Non-pigmented ciliary epithelial cell (primary cell): ENCODE data around the gene IKZF2.
A peak's percentile ranks its signal among the peaks of the same experiment; 100 is the strongest.

Experiments
- DNase-seq: peaks from one replicate; pipeline ENCODE4 v3.0.0-alpha.2; 2010; ENCODE audit warnings: low read depth

Gene IKZF2

DNA sequence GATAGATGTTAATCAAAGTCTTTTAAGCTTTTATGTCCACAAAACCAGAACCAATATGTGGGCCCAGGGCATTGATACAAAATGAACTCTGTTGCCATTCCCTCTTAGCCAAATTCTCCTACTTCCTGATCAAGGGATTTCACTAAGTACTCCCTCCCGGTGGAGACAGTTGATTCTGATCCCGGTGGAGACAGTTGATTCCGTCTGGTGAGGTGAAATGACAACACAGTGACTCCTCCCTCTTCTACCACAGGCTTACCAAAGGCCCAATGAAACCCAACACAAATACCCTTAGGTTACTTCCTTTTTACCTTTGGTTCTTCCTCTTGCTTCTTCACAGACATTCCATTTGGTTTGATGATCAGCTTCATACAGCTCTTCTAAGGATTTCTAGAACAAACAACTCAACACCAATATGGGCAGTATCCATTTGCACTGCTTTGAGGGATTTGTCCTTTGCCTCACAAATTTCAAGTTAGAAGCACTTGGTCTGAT is 153.8 kb downstream of the IKZF2 start:
- no peak for DNase-seq

- DNase-seq = no peak
These were observed 155.5 kb downstream of the IKZF2 start for GRCh38 chr2:212995920-212996319.

- DNase-seq = no peak
These were observed 156.4 kb downstream of the IKZF2 start for GRCh38 chr2:212994976-212995375.

DNA sequence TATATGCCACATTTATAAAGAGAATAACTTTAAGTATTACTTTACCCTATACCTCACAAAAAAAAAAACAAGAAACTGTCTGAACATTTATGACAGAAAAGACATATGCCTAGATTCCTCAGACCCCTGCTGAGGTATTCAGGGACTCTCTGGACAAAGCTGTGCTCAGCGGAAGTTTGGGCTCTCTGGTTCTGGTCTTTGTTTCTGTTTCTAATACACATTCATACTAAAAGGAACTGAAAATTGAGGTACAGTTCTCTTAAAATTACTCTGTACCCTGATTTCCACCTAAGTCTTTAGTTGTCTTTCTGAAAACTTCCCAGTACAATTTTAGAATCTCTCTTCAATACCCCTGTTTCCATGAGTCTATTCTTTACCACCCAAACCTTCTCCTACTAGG is 160.3 kb downstream of the IKZF2 start:
- no peak for DNase-seq

DNA sequence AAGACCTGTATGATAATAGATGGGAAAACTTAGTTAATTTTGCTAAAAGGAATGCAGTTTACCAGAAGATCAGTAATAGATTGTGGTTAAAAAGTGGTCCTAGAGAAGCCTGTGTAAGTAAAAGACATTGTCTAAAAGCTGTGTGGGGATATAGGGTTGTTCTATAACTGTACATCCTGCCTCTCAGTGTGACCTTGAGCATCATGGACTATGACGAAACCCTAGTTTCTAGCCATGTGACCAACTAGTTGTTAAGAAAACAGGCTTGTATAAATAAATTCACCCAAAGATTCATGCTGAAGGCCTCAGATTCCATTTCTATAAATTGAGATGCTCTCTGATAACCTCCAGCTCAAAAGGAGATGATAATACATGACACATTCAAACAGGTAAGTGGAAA is 160.7 kb downstream of the IKZF2 start:
- DNase-seq = no peak

- DNase-seq = no peak
These were observed 163.9 kb downstream of the IKZF2 start for GRCh38 chr2:212987492-212987891.

GRCh38 chr2:212984129-212984528 is 167.3 kb downstream of the IKZF2 start:
- no peak for DNase-seq

GRCh38 chr2:212979799-212980198 is 171.6 kb downstream of the IKZF2 start:
- no peak for DNase-seq

- no peak for DNase-seq
These were observed 172.3 kb downstream of the IKZF2 start for GRCh38 chr2:212979046-212979612.

DNA sequence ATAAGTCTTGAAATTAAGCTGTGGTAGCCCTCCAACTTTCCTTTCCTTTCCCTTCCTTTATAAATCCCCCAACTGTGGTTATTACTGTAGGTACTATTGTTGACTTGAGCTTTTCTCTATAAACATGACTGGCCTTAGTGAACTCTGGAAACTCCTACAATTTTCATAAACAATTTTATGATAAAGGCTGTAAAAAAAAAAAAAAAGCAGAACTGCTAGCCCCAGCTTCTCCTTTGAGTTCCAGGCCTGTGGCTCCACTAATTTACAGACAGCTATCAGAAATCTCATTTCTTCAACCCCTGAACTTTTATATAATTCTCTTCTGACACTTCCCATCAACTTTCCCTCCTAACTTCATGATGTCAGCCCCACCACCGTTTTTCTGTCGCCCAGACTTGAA is 174.3 kb downstream of the IKZF2 start:
- DNase-seq = no peak

DNA sequence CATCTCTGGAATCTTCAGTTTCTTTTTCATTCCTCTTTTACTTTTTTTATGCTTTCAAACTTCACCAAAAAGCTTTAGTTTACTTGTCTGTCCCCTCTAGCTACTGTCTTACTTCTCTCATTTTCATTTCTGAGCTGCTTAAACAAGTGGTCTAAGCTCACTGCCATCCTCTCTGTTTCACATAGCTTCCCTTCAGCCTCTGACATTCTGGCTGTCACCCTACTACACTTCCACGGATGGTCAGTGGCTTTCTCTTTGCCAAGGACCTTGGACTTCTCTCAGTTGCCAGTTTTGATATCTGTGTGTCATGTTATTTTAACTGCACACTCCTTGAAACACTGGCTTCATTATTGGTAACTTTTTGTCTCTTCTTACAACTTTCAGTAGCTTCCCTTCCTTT is 176.1 kb downstream of the IKZF2 start:
- no peak for DNase-seq

DNA sequence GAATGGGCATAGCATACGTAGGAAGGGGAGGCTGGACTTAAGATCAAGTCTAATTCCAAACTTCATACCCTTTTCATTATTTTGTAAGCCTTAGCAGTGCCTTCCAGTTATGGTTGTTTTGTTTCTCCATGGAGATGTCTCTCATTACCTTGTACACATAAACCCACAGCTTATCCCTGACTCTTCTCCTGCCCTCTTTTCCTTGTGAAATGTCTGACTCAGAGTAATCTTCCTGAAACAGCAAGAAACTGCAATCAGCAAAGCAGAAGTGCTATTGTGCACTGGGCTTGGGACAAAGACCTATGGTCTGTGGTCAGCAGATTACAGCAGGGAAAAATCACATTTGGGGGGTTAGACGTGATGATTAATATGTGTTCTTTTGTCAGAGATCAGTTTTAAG is 176.7 kb downstream of the IKZF2 start:
- DNase-seq = no peak

DNA sequence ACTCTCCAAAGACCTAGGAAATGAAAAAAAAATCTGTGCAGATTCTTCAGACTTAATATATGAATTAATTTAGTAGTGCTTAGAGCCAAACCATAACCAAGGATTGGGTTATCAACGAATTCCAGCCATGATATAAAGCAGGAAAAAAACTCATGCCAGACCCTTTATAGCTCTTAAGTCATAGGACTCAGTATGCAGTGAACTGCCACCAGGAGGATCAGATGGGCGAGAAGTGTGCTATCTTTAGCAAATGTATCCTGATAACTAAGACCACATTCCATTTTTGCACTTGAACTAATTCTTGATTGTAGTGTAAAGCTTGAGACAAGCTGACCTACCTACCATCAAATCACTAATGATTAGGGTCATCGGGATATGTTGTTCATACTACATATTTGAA is 178.1 kb downstream of the IKZF2 start:
- DNase-seq = no peak

DNA sequence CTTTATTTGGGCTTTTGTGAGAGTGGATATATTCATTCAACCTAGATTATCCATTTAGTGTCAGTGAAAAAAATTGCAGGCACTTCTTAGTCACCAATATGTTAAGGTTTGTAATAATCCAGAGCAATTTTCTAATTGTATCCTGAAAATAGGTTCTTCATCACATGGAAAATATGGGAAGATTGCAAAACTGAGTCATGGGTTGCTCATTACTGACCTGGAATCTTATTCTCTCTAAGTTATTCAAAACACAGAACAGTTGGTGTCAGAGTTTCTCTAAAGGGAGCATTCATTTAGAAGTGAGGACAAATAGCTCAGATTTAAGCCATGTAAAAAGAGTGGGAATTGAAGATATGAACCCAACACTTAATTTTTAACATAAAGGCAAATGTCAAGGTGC is 181.3 kb downstream of the IKZF2 start:
- DNase-seq = peak; percentile 45

- no peak for DNase-seq
These were observed 182.9 kb downstream of the IKZF2 start for GRCh38 chr2:212968284-212969081.

- DNase-seq = no peak
These were observed 184.5 kb downstream of the IKZF2 start for GRCh38 chr2:212966884-212967283.

- no peak for DNase-seq
These were observed 188.7 kb downstream of the IKZF2 start for GRCh38 chr2:212962691-212963090.

DNA sequence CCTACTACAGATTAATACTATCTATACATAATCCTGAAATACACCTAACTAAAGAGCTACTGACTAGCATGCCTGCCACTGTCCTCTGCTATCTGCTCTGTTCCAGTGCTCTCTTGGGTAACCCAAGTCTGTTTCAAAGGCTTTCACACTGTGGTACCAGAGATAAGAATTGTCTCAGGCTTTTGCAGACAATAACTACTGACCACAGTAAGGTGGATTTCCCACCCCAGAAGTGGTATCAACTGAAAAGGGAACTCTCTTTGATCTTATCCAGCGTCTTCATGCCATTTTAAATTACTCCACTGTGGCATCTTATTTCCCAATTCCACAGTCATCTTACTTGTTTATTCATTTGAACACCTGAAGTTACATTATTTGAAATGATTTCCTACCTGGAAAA is 190.2 kb downstream of the IKZF2 start:
- no peak for DNase-seq

DNA sequence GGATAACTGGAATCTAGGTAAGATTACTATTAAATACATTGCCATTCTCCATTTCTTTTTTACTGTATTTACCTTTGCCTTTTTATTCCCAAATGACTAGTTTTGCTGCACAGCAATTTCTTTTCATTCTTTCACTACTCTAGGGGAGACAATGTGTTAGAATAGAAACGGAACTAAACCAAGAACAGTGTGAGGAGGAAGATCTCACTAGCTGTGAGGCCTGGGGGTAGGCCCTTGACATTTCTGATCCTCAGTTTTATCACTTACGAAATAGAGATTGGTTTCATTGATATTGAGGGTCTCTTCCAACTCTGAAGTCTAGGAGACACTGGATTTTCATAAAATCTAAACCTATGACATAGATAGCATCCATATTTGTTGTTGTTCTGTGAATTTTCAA is 191.1 kb downstream of the IKZF2 start:
- no peak for DNase-seq

- no peak for DNase-seq
These were observed 191.8 kb downstream of the IKZF2 start for GRCh38 chr2:212959471-212960117.

DNA sequence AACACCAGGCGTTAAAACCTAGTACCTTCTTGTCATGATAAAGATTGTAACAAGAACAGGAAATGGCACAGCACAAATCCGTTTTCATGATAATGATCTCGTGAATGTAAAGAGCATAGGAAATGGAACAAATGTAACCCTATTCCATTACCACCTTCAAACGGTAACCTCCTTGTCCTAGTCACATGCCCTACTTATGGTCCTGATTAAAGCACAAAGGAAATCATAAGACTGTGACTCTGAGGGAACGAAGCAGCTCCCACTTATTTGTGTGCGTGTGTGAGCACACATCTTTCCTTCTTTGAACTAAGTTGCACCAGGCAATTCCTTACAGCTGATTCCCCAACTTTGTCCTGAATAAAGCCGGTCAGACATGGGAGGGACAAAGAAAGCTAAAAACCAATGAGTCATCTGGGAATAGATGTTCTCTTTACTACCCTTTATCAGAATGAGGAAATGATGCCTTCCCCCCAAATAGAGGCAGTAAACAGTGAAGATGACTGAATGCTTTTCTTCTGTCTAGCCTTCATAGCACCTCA is 192.6 kb downstream of the IKZF2 start:
- no peak for DNase-seq

DNA sequence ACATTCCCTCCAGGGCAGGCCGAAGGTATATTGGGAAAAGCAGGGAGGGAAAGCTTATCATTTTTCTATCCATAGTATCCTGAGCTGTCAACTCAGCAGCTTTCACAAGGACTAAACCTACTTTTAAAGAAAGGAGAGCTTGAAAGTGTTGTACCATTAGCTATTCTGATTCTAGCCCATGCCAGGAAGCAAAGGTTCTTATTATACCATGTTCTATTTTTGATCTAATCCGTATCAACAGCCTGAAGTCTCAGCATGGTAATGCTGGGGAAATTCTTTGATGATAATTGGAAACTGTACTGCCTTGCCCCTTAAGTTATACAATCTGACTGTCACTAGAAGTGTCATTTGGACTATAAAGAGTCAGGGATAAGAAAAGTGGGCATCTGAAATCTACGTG is 193.3 kb downstream of the IKZF2 start:
- no peak for DNase-seq

DNA sequence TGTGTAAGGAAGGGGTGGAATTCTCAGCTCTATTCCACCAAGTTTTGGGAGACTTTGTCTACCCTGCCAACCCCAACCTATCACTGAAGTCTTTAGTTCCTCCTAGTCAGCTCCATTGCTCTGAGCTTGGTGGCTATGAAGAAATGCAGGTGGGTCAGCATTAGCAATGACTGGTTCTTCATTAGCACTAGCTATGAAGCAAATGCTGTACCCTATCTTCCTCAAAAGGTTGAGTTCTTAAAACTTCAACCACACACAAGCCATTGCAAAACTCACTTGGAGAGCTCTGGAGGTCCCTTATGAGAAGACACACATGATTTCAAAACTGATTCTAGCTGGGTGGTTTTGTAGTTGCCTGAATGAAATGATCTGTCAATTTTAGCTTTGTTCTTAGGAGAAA is 193.8 kb downstream of the IKZF2 start:
- DNase-seq = no peak
